Stimulated activated CD4-positive, alpha-beta T cell treated with anti-CD3 and anti-CD28 coated beads, Interleukin-1b, Interleukin-23, amount 100 ng/mL, for 4 hours (primary cell): ENCODE data around the gene ANO2.
"Not testable (repeated sequence)": the region's sequence is repeated elsewhere in the genome, so short reads cannot be mapped to it uniquely, and the experiment has no call there.

Experiments
- DNase-seq, 2 donors: peaks; one replicate each; pipeline ENCODE4 v3.0.0-alpha.2; 2020; ENCODE audit warnings: low read depth in 2 of 2

The ANO2 gene

GRCh38 chr12:5669624-5670023, 275.4 kb downstream of the ANO2 start:
- DNase-seq: not testable (repeated sequence)

GRCh38 chr12:5665615-5666014, 279.4 kb downstream of the ANO2 start:
- no peak for DNase-seq

- no peak for DNase-seq
Observed at GRCh38 chr12:5661811-5662210, 283.2 kb downstream of the ANO2 start.

- no peak for DNase-seq
Observed at GRCh38 chr12:5660238-5660637, 284.8 kb downstream of the ANO2 start.

GRCh38 chr12:5658339-5658941, 286.6 kb downstream of the ANO2 start:
- DNase-seq: not testable (repeated sequence)

- no peak for DNase-seq
Observed at GRCh38 chr12:5656836-5657235, 288.2 kb downstream of the ANO2 start.

- DNase-seq: no peak
Observed at GRCh38 chr12:5655120-5655519, 289.9 kb downstream of the ANO2 start.

GRCh38 chr12:5654019-5654418, 291.0 kb downstream of the ANO2 start:
- DNase-seq: no peak

DNA sequence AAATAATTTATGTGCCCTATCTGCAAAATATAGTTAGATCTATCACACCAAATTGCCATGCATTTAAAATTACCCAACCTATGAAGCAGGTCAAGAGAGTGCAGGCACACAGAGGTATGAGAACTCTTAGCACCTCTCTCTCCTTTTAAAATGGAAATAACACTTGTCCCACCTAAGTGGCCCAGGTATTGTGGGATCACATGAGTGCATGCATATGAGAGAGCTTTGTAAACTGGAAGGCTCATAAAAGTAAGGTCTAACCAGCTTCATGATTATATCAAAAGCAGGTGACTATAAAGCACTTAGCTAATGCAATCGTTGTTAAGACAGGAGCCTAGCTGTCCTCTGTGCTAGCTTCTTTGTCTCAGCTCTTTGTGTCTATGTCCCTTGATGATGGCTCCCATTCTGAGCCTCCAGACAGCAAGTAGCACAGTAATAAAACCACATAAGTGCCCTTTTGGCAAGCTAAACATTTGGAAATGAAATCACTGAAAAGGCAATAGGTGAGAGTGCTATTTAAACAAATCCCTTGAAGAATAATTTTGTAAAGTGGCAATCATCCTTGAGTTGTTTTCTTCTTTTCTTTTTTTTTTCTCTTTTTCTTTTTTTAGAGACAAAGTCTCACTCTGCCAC, 294.1 kb downstream of the ANO2 start:
- no peak for DNase-seq

- DNase-seq: no peak
Observed at GRCh38 chr12:5650281-5650680, 294.8 kb downstream of the ANO2 start.

GRCh38 chr12:5648692-5649359, 296.2 kb downstream of the ANO2 start:
- no peak for DNase-seq

GRCh38 chr12:5643266-5643665, 301.8 kb downstream of the ANO2 start:
- DNase-seq: no peak

- no peak for DNase-seq
Observed at GRCh38 chr12:5637698-5638097, 307.4 kb downstream of the ANO2 start.

DNA sequence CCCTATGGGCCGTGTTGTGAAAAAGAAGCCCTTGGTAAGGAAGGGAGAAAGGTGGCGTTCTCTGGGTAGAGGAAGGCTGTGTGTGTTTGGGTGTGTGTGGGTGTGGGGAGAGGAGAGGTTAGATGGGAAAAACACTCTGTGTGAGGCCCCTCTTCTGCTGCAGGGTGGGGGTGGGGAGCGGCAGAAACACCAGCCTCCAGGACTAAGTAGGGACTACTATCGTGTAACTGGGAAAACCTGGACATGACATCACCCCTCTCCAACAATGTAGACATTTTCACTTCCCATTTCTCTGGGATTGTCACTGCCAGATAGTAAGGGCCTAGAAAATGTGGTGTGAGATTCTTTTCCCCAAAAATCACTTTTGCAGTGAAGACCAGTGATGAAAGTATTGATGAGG, 308.2 kb downstream of the ANO2 start:
- no peak for DNase-seq

DNA sequence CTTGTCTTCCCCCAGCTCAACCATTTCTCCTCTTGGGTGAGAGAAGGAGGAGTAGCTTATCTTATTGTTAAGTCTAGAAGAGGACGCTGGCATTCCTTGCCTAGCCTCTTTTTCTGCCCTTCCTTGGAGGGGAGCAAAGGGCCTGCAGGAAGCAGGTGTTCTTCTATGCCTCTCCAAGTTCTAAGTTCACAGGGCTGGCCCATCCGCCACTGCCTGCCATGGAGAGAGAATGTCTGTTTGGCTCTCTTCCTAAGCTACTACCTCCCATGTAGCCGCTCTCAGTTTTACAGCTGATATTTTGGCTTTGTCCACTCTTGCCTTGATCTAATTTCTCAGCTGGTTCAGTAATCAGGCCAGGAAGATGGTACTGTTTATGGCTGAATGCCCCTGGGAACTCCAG, 312.0 kb downstream of the ANO2 start:
- no peak for DNase-seq

DNA sequence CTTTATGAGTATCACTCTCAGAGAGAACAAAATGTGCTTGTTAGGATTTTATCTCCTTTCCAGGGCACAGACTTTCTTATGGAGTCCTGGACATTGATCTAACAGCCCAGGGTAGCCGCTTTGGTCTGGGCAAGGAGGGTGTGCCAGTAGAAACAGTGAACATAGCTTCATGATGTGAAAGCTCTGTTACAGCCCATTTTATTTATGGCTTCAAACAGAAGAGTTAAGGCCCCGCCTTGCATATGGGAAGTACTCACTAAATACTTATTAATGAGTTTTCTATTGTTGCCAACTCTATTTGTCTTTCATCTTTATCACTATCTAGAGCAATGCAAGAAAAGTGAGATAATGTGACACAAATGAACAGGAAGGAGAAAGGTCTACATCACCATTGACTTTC, 312.6 kb downstream of the ANO2 start:
- DNase-seq: no peak

GRCh38 chr12:5631497-5631896, 313.6 kb downstream of the ANO2 start:
- no peak for DNase-seq

- no peak for DNase-seq
Observed at GRCh38 chr12:5630726-5631125, 314.3 kb downstream of the ANO2 start.

DNA sequence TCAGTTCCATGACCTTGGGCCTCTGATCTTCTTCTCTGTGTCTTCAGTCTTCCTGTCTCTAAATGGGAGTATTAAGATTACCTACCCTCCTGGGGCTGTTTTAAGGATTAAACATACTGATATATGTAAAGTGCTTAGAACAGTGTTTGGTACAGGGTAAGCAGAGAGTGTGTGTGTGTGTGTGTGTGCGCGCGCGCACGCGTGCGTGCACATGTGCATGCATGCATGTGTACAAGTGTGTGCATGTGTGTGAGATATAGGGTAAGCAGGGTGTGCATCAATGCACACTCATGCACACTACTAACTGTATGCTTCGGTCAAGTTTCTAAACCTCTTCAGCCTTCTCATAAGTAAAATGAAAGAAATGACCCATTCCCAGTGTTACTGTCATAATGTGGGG, 316.6 kb downstream of the ANO2 start:
- DNase-seq: no peak

DNA sequence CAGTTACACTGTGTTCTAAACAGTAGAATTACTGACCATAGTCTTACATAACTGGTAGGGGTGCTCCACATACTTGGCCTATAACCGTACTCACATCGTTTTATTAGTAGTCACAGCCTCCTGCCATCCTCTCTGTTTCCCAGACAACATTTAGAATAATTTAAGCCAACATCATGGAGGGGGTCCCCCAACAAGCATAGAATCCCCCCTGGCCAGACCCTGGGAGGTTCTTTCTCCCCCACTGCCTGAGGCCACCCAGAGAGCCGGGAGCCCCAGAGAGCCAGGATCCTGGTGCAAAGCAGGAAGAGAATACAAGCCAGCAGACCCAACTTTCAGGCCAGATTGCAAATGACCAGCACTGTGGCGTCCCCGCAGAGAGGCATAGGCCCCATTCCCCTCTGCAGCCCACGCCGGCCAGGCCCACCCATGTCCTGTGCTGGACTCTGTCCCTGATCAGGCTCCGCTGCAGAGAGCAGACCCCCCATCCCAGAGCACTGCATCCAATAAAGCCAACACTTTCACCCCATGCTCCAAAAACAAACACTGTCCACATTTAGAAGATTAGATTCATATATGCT, 317.9 kb downstream of the ANO2 start:
- no peak for DNase-seq

- DNase-seq: no peak
Observed at GRCh38 chr12:5626151-5626550, 318.9 kb downstream of the ANO2 start.

- no peak for DNase-seq
Observed at GRCh38 chr12:5624486-5625272, 320.4 kb downstream of the ANO2 start.
